Brain microvascular endothelial cell (primary cell): ENCODE results near the gene ZMYND8.

Experiments used
- DNase-seq: peaks from one replicate; pipeline ENCODE4 v3.0.0-alpha.2; 2020
- H3K27ac ChIP-seq: fragments of 250-450 bp; sonication (Bioruptor Pico); 2 replicates; pipeline ENCODE4 v1.5.1; 2020; ENCODE audit warnings: mild to moderate bottlenecking, moderate library complexity
- H3K27me3 ChIP-seq: fragments of 250-450 bp; sonication (Bioruptor Pico); replicated peaks from 2 replicates; pipeline ENCODE4 v1.5.1; 2020; ENCODE audit warnings: mild to moderate bottlenecking
- H3K36me3 ChIP-seq: fragments of 250-450 bp; sonication (Bioruptor Pico); replicated peaks from 2 replicates; pipeline ENCODE4 v1.5.1; 2020; ENCODE audit warnings: mild to moderate bottlenecking
- H3K4me3 ChIP-seq: 2 replicates; pipeline ENCODE4 v1.5.1; 2011; ENCODE audit warnings: low read depth, mild to moderate bottlenecking, control low read depth, low read length, moderate library complexity
- CTCF ChIP-seq: IDR thresholded peaks from 2 replicates; pipeline ENCODE4 v1.5.1; 2011; ENCODE audit warnings: low read depth, mild to moderate bottlenecking, moderate library complexity, low read length, control low read depth, inconsistent platforms; ENCODE audit errors: missing control alignments
- in situ Hi-C: cut with HindIII; loops from 2 replicates; pipeline ENCODE4 v1.10.0; 2017; ENCODE audit warnings: low sequenced_read_pairs, low pct_ligation_motif_present

Gene ZMYND8

GRCh38 chr20:47221036-47221625 is 135.4 kb downstream of the ZMYND8 start:
- Histone ChIP-seq H3K27ac (no peak overlapping the region), H3K27me3 (no peaks in the 10 kb centered on the region), H3K4me3 (no peak overlapping the region), H3K36me3 (peaks cover 50% of the 10 kb centered on the region)
- no peak for DNase-seq
- in situ Hi-C loops: no loop called here
- no peak for TF ChIP-seq CTCF

GRCh38 chr20:47220161-47220582 is 136.3 kb downstream of the ZMYND8 start:
- no peak for DNase-seq
- H3K36me3 ChIP-seq: peaks cover 49% of the 10 kb centered on the region
- H3K4me3 ChIP-seq: no peak overlapping the region
- no peak overlapping the region for H3K27ac ChIP-seq
- TF ChIP-seq CTCF: peak; percentile 83
- in situ Hi-C loops: no loop called here
- no peaks in the 10 kb centered on the region for H3K27me3 ChIP-seq

DNA sequence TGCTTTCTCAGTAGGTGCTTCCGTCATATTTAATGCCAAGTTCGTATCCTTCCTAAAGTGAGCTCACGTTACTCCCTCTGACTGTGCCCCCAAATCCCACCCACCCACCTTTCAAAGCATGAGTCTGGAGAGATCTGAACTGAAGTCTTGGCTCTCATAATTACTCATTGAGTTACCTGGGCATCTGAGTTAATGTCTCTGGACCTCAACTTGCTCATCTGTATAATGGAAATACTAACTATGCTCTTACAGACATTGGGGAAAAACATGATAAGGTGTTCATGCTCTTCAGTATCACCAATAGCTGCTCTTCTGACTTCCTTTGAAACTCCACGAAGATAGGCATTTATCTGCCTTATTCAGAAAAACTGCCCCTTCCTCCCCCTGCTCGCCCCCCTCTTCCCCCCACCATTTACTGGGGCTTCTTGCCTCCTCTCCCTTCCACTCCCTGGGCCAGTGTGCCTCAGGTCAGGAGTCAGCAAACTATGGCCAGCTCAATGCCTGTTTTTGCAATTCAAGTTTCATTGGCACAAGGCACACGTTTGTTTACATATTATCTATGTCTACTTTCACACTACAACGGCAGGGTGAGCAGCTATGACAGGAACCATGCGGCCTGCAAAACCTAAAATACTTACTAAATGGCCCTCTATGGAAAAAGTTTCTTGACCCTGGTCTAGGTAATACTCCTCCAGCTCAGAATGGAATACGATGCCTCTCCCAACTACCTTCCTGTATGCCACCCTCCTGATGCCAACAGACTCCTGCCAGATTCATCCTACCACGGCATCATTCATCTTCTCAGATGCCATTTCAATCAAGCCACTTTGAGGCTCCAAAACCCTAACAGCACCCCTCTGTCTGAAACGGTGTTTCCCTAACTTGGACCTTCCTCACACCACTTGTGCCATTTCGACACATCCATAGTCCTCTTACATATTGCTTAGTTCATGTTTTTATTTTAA is 138.7 kb downstream of the ZMYND8 start:
- no peak overlapping the region for H3K4me3 ChIP-seq
- in situ Hi-C loops: no loop called here

GRCh38 chr20:47216819-47217410 is 139.6 kb downstream of the ZMYND8 start:
- DNase-seq: no peak
- Histone ChIP-seq H3K36me3 (peaks cover 46% of the 10 kb centered on the region), H3K4me3 (no peak overlapping the region), H3K27me3 (no peaks in the 10 kb centered on the region), H3K27ac (no peak overlapping the region)
- TF ChIP-seq CTCF: no peak
- in situ Hi-C loops: no loop called here

More for the DNA sequence above, 138.7 kb downstream of the ZMYND8 start:
- peaks cover 41% of the 10 kb centered on the region for H3K36me3 ChIP-seq
- no peak overlapping the region for H3K27ac ChIP-seq
- no peak for DNase-seq
- no peaks in the 10 kb centered on the region for H3K27me3 ChIP-seq
- TF ChIP-seq CTCF: no peak

GRCh38 chr20:47215653-47216397 is 140.7 kb downstream of the ZMYND8 start:
- in situ Hi-C loops: no loop called here
- Histone ChIP-seq H3K4me3 (no peak overlapping the region), H3K27me3 (no peaks in the 10 kb centered on the region), H3K27ac (no peak overlapping the region), H3K36me3 (peaks cover 47% of the 10 kb centered on the region)
- DNase-seq: no peak
- TF ChIP-seq CTCF: no peak
